Right atrium auricular region (tissue), 2 donors: ENCODE data around the gene RGS5. TPM values are rescaled to one million over a fixed set of nuclear protein-coding genes. Genes with fewer than 3 reads are reported as not detected.
"Not testable (repeated sequence)": the region's sequence is repeated elsewhere in the genome, so short reads cannot be mapped to it uniquely, and the experiment has no call there.

Experiments
- DNase-seq: peaks from one replicate; pipeline ENCODE4 v3.0.0-alpha.2; 2019; ENCODE audit warnings: low spot score
- H3K27ac ChIP-seq, 2 donors: fragments of 200-600 bp; sonication (generic); 1 replicate in 1 of 2; 2 replicates in 1 of 2; pipeline ENCODE4 v1.5.1; 2016 to 2019
- H3K27me3 ChIP-seq, 2 donors: fragments of 200-600 bp; sonication (generic); one replicate each; pipeline versions ENCODE4 v1.5.1 to v1.6.0; 2017 to 2019
- H3K36me3 ChIP-seq: fragments of 200-600 bp; sonication (generic); one replicate; pipeline ENCODE4 v1.5.1; 2016
- H3K4me1 ChIP-seq, 2 donors: fragments of 200-600 bp; sonication (generic); one replicate each; pipeline versions ENCODE4 v1.5.1 to v1.6.0; 2017 to 2019
- H3K4me3 ChIP-seq, 2 donors: fragments of 200-600 bp; sonication (generic); 1 replicate in 1 of 2; 2 replicates in 1 of 2; pipeline ENCODE4 v1.5.1; 2017 to 2019; ENCODE audit warnings: mild to moderate bottlenecking in 1 of 2, moderate library complexity in 1 of 2
- H3K9me3 ChIP-seq, 2 donors: fragments of 200-600 bp; sonication (generic); one replicate each; pipeline ENCODE4 v1.5.1; 2019
- total RNA-seq, 2 donors: library from RNA; depleted of rRNA; stranded (reverse); fragments of >200 nt; gene quantifications; one replicate each; pipeline ENCODE4 v1.1.0, GENCODE V29; 2016
- TF ChIP-seq, protein P1 (sequence below), 2 donors: fragments of 200-600 bp; sonication (generic); IDR thresholded peaks; one replicate each; pipeline ENCODE4 v1.5.1; 2019; ENCODE audit warnings: antibody characterized with exemption in 2 of 2

The RGS5 gene
- total RNA-seq, 2 donors from 2014 or later, result 43.5 to 381 TPM

DNA sequence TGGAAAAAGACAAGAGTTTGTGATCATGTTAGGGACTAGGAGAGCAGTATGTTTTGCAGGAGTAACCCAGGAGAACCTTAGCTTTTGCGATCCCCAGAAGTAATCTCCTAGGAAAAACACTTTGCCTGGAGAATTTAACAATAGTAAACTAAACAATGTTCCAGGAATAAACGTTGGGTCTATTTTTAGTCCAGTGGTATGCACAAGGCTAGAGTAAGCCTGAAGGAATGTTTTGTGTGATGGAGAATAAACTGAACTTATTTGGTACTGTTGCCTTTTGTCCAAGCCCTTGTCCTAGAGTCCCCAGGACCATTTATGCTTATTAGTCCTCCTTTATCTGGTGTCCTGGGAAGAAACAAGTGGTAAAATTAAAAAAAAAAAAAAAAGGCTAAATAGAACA is 28.7 kb upstream of the RGS5 start:
- Histone ChIP-seq H3K36me3 (no peaks in the 10 kb centered on the region), H3K4me3 (no peak overlapping the region), H3K4me1 (peaks cover 0 to 11% of the 10 kb centered on the region in 2 donors), H3K27ac (no peak overlapping the region), H3K9me3 (no peaks in the 10 kb centered on the region), H3K27me3 (no peaks in the 10 kb centered on the region)
- TF ChIP-seq, protein P1, sequence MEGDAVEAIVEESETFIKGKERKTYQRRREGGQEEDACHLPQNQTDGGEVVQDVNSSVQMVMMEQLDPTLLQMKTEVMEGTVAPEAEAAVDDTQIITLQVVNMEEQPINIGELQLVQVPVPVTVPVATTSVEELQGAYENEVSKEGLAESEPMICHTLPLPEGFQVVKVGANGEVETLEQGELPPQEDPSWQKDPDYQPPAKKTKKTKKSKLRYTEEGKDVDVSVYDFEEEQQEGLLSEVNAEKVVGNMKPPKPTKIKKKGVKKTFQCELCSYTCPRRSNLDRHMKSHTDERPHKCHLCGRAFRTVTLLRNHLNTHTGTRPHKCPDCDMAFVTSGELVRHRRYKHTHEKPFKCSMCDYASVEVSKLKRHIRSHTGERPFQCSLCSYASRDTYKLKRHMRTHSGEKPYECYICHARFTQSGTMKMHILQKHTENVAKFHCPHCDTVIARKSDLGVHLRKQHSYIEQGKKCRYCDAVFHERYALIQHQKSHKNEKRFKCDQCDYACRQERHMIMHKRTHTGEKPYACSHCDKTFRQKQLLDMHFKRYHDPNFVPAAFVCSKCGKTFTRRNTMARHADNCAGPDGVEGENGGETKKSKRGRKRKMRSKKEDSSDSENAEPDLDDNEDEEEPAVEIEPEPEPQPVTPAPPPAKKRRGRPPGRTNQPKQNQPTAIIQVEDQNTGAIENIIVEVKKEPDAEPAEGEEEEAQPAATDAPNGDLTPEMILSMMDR (IDR thresholded peaks at IDR 0.05), result no peak
- DNase-seq, result no peak

DNA sequence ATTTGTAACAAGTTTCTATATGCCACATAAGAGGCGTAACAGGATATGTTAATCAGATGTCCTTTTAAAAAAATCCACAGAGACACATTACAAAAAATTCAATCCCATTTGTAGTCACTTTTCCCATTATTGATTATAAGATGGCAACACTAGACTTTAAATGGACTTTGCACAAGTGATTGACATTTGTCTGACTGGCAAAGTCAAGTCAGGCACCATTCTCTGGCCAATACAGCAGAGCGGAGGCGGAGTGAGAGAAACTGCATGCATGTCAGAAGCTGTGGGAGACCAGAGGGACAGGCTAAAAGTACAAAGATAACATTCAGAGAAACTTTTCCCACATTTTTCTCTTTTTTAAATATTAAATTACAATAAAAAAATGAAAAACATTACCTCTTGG is 28.1 kb upstream of the RGS5 start:
- DNase-seq, result no peak
- H3K36me3 ChIP-seq, result no peaks in the 10 kb centered on the region
- peaks cover 0 to 11% of the 10 kb centered on the region in 2 donors for H3K4me1 ChIP-seq
- TF ChIP-seq, protein P1 (IDR thresholded peaks at IDR 0.05), result no peak
- no peak overlapping the region for H3K27ac ChIP-seq
- H3K9me3 ChIP-seq, result no peaks in the 10 kb centered on the region
- H3K4me3 ChIP-seq, result no peak overlapping the region
- no peaks in the 10 kb centered on the region for H3K27me3 ChIP-seq

DNA sequence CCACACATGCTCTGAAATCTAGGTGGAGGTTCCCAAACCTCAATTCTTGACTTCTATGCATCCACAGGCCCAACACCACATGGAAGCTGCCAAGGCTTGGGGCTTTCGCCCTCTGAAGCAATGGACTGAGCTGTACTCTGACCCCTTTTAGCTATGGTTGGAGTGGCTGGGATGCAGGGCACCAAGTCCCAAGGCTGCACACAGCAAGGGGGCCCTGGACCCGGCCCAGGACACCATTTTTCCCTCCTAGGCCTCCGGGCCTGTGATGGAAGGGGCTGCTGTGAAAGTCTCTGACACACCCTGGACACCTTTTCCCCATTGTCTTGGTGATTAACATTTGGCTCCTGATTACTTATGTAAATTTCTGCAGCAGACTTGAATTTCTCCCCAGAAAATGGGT is 25.6 kb upstream of the RGS5 start:
- H3K36me3 ChIP-seq, H3K4me3 ChIP-seq, H3K27me3 ChIP-seq, H3K9me3 ChIP-seq, DNase-seq, H3K27ac ChIP-seq: not testable (repeated sequence)
- peaks cover 0 to 11% of the 10 kb centered on the region in 2 donors for H3K4me1 ChIP-seq

DNA sequence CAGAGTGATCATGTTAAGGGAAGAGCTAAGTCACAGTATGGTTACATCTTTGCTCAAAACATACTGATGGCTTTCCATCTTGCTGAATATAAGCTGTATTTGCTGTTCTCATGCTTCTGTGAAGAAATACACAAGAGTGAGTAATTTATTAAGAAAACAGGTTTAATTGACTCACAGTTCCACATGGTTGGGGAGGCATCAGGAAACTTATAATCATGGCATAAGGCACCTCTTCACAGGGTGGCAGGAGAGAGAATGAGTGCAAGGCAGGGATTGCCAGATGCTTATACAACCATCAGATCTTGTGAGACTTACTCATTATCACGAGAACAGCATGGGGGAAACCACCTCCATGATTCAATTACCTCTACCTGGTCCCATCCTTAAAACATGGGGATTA is 24.4 kb upstream of the RGS5 start:
- TF ChIP-seq, protein P1 (IDR thresholded peaks at IDR 0.05), result no peak
- Histone ChIP-seq H3K4me3 (no peak overlapping the region), H3K27ac (no peak overlapping the region), H3K27me3 (no peaks in the 10 kb centered on the region), H3K9me3 (no peaks in the 10 kb centered on the region), H3K36me3 (no peaks in the 10 kb centered on the region), H3K4me1 (peaks cover 0 to 11% of the 10 kb centered on the region in 2 donors)
- DNase-seq, result no peak

DNA sequence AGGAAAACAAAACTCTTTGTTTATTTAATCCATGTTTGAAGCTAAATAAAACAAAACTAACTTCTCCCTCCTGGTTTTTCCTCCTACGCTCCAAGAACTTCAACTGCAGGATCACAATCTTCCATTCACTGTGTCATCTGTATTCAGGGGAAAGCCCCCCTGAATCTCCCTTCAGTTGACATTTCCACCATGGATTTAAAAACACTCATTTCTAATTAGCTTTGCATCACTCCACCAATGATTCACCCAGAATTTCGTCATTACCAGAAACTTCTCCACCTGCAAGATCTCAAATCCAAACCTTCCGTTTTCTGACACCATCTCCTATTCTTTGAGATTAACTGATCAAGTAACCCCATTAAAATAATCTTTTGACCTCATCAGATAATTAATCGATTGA is 10.9 kb upstream of the RGS5 start:
- Histone ChIP-seq H3K36me3 (no peaks in the 10 kb centered on the region), H3K27me3 (no peaks in the 10 kb centered on the region), H3K27ac (no peak overlapping the region), H3K9me3 (no peaks in the 10 kb centered on the region), H3K4me1 (no peaks in the 10 kb centered on the region), H3K4me3 (no peak overlapping the region)
- no peak for DNase-seq
- TF ChIP-seq, protein P1 (IDR thresholded peaks at IDR 0.05), result no peak

DNA sequence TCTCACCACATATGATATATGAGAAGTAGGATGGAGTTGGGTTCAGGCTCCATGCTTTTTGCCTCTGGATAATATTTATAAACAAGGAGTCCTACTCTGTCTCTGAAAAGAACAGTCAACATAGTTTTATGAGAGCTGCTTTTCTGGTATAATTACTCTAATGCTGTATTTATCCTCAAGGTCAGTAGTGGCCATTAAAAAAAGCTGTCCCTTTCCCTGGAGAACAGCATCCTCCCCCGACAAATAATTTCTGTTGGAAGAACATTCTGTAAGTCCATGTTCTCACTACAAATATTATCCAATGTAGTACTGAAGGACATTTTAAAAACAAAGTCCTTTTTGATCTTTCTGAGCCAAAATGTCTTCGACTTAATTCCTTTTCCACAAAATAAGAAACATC is 9.0 kb upstream of the RGS5 start:
- Histone ChIP-seq H3K27me3 (no peaks in the 10 kb centered on the region), H3K36me3 (no peaks in the 10 kb centered on the region), H3K4me1 (no peaks in the 10 kb centered on the region), H3K4me3 (no peak overlapping the region), H3K9me3 (no peaks in the 10 kb centered on the region), H3K27ac (no peak overlapping the region)
- DNase-seq, result no peak
- TF ChIP-seq, protein P1 (IDR thresholded peaks at IDR 0.05), result no peak
